GM21526 (cell line): ENCODE data around the gene SLC2A13.
"Not testable (repeated sequence)": the region's sequence is repeated elsewhere in the genome, so short reads cannot be mapped to it uniquely, and the experiment has no call there.

Experiments
- ATAC-seq: cut with Tn5 transposase; IDR thresholded peaks from one replicate; pipeline ENCODE4 v1.9.1; 2021; ENCODE audit warnings: moderate library complexity; ENCODE audit not compliant: unreplicated experiment, low FRiP score

The SLC2A13 gene

DNA sequence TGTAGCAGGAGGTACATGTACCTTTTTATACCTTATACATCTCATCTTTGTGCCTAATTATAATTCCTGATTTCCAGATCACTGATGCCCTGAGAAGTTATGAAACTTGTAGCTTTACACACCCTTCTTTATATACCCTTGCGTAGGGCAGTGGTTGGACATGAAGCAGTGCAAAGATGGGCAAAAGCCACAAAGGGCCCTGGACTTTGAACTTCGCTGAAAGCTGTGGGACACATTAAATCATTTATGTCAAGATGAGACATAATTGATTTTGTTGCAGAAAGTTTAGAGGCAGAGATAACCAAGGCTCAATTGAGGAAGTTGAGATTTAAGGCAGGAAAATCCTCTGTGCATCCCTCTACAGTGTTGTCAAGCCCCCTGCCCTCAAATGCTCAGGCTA is 170.0 kb downstream of the SLC2A13 start:
- no peak for ATAC-seq

DNA sequence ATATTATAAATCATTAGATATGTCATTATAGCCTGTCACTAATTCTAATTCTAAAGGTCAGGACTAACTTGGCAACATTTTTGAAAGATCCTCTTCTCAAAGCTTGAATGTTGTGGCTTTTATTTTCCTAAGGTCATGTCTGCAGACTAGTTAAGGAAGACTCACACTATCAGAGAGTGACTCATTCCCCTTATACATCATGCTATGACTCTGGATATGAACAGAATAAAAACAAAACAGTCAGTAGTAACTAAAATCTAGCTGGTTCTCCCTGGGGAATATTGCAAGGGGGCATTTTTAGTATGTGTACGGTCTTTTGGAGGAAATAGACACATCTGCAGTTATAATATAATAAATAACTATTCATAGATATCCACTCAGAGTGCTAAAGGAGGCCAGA is 170.6 kb downstream of the SLC2A13 start:
- ATAC-seq: no peak

DNA sequence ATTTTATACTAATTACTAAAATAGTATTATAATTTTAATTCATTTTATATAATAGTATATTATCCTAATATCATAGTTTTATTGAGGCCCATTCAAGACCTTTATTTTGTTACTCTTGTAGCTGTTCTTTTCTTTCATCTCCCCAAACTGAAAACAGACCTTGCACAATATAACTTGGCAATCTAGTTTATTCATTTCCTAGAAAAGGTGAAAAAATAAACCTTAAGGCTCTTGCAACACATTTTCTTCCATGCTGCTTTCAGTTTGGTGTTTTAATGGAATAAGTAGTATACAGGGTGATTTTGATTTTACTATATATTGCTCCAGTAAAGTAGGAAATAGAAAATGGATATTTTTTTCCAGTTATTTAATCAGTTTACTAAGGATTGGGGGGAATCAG is 174.0 kb downstream of the SLC2A13 start:
- ATAC-seq: no peak

DNA sequence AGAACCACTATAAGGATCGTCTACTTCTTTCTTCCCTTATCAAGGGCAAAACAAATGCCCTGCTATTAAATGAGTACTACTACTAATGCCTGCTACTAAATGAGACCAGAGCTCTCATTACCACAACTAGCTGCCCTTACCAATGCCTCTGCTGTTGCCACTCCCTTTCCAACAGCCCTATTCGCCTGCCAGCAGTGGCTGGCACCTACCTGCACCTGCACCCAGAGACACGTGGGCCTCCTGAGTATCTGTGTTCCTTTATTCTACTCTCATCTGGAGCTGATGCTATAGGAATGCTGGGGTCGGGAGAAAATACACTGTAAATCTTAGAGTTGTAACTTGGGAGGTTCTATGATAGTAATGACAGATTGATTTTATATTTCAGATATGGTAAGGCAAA is 174.7 kb downstream of the SLC2A13 start:
- ATAC-seq: no peak

DNA sequence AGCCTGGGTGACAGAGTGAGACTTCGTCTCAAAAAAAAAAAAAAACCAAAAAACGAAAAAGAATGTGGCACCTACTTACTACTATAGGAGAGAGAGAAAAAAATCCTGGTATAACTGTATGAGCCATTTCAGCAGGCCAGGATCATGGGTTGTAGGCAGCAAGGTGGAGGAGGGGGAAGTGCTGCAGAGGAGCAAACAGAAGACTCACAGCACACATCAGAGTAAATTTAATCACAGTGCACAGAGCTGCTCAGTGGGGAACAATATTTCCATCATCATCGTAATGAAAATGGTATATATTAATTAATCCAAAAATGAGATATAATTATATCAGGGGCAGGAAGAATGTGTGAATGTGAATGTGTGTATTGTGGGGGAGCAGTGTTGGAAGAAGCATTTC is 175.8 kb downstream of the SLC2A13 start:
- no peak for ATAC-seq

DNA sequence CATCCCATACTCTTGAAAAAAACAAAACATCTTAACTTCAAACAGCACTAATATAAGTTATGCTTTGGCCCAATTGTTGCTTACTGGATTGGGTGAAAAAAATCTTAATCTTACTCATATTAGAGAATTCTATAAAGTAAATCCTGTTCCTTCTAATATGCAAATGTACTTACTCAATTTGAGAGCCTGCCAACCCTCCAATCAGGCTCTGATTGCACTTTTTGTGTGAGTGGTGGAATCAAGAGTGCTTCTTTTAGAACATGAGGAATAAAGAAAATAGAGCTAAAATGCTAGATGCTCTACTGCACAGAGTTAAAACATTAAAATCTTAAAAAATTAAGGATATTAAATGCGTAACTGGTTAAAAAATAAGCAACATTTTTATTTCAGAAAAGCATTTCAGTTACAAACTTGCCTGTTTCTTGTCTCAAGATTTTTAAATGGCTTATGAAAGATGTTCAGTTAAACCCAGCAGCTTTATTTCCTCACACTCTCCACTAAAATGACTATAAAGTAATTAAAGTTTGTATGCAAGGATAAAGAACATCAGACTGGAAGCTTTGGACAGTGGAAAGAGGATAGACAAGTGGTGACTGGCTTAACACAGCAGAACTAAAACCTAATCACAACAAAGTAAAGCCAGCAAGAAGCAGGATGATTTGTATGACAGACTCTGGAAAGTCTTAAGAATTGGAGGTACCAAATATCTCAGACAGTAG is 177.5 kb downstream of the SLC2A13 start:
- no peak for ATAC-seq

DNA sequence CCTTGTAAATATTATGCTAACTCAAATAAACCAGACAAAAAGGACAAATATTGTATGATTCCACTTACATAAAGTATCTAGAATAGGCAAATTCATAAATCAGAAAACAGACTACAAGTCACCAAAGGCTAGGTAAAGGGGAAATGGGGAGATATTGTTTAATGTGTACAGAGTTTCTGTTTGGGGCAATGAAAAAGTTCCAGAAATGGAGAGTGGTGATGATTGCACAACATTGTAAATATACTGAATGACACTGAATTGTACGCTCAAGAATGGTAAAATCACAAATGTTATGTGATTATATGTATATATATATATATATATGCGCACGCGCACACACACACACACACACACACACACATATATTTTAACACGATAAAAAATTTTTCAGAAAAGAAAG is 182.5 kb downstream of the SLC2A13 start:
- no peak for ATAC-seq

DNA sequence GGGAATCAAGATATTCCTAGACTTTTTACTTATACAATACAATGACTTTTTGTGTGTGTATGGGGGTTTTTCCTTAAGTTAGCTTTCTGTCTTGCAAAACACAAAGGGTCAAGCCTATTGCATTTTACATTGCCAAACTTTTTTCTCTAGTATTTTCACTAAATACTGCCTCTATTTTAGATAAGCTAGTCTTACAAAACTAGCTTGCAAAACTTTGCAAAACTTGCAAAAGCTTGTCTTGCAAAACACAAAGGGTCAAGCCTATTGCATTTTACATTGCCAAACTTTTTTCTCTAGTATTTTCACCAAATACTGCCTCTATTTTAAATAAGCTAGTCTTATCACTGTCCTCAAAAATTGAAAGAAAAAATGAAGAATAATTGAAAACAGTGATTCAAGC is 183.3 kb downstream of the SLC2A13 start:
- ATAC-seq: not testable (repeated sequence)

DNA sequence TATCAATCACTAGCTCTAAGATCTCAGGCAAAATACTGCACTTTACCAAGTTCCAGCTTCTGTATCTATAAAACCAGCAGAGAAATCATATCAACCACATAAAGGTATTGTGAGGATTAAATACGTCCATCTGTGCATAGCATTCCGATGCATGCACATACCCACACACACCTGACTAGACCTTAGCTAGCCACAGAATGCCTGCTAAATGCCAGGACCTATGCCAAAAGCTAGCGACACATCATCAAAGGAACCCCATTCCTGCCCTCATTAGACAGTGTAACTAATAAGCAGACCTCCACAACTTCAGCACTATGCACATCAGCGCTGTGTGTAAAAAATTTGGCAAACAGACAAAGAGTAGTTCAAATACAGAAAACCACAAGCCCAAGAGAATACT is 185.2 kb downstream of the SLC2A13 start:
- no peak for ATAC-seq

DNA sequence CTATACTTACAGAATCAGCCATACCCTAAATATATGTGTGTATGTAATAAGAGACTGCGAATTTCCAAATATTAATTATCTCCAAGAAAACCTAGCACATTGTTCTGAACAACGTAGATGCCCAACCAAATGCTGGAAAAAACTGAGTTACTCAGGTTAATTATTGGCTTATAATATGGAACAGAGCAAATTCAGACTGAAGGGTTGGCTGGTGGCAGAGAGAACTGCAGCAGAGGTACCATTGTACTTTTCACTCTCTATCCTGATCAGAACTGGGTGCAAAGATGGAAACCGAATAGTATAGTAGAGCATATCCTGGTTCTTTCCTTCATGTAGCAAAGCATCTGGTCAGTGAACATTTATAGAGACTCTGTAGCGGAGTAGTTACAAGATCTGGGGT is 185.7 kb downstream of the SLC2A13 start:
- ATAC-seq: no peak

DNA sequence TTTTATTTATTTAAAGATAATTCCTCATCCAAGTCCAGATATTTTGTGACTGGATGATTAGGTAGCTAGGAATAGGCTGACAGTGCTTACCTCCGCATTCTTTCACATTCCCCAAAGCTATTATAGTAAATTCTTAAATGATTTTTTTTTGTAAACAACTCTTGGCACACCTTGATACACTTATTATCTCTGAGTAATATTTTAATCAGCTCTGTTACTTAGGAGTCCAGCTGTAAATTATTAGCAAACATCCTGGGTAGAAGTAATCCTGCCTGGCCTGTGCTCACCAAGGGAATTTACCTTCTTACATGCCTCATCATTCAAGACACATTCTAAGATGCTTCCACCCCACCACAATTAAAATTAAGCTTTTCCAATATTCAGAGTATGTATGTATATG is 186.1 kb downstream of the SLC2A13 start:
- no peak for ATAC-seq

DNA sequence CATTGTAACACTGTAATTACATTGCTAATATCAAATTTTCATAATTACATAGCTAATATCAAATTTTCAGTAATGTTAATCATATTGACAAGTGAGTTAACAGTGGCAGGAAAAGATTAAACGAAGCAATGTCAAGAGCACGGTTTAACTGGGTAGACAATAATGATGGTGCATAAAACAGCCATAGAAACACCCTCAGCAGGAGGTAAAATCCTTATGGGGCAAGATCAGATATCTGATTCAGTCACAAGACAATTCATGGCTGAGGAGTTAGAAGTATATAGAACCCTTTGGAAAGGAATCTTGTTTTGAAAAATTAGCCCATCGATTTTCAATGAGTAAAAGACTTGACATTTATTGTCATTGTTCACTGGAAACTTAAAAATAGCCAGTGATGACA is 190.6 kb downstream of the SLC2A13 start:
- ATAC-seq: no peak

DNA sequence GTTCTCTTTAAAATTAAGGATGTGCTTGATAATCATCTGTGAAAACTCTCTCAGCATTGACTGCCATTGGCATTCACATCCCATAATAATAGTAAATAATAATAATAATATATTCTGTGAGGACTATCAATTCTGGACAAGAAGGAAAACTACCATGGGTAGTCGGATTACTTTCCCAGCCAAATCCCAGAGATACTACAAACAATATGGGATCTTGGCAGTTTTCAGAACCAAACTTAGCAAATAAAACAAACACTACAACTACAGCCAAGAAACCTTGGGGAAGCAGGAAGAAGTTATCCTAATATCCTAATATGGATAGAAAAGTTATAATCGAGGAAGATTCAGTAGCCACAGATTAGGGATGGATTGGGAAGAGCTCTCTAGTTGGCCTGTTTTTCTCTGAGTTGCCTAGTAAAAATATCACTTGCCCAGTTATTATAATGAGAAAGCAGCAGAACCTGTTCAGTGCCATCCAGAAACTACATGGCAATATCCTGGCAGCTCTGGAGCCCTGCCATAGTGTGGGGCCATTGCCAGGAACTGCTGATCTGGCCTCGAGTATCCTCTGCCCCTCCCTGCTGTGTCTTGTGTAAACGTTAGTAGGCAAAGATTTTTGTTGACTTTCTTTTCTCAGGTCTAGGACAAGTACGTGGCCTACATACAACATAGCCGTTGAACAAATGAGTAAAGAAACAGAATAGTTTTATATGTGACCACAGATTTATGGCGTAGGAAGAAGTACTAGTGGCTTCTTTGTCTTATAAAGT is 193.5 kb downstream of the SLC2A13 start:
- ATAC-seq: no peak

DNA sequence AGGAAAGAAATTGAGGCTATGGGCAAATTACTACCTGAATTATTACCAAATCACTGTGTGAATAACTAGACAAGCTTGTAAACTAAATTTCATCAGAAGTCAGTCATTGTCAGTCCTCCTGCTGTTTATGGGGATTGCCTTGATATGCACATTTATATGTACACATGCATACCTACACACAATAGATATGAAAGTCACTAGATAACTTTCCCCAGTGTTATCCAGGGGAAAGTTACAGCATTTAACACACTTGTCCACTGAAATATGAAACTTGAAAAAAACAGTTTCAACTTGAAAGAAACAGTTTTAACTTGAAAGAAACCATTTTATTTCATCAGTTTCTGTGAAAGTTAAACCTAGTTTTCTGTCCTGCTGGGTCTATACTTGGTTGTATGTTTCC is 199.6 kb downstream of the SLC2A13 start:
- no peak for ATAC-seq

DNA sequence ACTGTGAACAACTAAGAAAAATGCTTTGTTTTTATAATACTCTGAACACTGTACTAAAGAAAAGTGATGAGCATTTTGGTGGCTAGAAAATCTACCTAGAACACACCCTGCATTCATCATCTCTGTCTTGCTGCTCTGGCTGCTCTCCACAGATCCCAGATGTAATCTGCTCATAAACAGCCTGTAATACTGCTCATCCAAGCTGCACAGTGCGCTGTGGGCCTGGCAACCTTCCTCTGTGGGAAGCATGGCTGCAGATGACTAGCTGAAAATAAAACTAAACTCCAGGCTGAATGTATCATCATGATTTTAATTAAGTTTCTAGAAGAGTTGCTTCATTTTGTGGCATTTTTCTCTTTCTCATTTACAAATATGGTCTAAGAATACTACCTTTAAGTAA is 200.7 kb downstream of the SLC2A13 start:
- no peak for ATAC-seq

DNA sequence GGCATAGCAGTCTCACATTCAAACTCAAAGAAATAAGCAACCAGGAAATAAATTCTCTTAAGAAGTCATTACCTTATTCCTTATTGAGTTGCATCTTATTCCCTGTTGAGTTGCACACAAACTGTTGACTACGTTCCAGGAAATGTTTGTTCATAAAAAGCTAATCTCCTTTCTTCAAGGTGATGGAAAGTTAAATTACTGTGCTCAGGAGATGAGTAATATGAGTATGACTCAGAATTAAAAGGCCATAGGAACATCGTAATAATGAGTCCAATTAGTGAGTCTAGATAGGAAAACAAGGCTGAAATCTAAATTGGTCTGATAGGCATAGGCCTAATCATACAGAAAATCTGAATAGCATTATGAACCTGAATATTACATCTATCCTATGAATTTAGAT is 203.1 kb downstream of the SLC2A13 start:
- no peak for ATAC-seq

DNA sequence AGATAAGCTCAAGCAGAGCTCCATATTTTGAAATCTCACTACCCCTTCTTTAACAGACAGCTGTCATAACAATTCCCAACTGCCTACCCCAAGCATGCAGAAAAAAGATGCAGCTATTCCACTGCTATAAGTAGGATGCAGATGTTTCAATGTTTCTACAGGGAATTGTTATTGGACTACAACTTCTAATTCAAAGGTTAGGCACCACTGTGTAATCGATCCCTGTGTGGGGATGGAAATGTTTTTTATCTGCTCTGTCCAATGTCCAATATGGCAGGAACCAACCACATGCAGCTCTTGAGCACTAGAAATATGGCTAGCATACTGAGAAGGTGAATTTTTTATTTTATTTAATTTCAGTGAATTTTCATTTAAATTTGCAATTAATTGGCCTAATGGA is 208.6 kb downstream of the SLC2A13 start:
- ATAC-seq: no peak

DNA sequence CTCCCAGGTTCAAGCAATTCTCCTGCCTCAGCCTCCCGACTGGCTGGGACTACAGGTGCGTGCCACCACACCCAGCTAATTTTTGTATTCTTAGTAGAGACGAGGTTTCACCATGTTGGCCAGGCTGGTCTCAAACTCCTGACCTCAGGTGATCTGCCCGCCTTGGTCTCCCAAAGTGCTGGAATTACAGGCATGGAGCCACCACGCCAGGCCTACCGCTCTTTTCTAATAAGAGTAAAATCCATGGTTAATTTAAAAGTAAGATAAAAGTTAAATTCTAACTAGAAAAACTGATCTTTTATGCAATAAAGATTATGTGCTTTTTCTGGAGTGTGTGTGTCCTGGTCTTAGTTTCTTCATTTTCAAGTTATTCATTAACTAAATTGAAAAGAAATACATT is 212.5 kb downstream of the SLC2A13 start:
- not testable (repeated sequence) for ATAC-seq

DNA sequence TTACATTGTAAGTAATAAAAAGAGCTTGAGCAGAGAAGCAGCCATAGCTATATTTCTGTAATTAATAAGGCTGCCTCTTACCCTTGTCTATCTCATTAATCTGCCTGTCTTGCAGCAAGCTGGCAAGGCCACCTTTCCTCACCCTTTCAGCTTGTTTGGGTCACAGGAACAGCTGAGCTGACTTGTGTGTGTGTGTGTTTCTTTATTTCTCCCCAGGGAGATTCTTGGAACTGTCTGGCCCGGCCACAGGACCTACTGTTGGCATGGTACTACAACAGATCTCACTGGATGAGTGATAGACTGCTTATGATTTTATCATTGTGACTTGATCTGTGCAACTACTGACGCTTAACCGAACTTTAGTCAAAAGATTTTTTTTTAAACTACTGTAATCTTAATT is 213.7 kb downstream of the SLC2A13 start:
- no peak for ATAC-seq

DNA sequence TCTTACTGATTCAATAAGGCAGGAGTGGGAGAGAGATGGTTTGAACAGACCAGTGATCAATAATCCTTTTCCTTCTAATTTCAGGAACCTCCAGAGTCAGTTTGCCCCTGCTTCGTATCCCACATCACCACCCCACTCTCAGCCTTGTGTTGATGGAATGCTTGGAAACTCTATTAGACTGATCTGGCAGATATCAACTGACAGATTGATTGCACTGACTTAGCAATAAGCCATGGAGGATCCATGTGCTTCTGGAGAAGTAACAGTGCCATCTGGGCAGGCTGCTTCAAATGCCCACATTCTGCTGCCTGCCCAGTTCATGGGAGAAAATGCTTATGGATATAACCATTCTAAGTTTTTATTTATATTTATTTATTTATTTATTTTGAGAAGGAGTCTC is 218.0 kb downstream of the SLC2A13 start:
- ATAC-seq: no peak

DNA sequence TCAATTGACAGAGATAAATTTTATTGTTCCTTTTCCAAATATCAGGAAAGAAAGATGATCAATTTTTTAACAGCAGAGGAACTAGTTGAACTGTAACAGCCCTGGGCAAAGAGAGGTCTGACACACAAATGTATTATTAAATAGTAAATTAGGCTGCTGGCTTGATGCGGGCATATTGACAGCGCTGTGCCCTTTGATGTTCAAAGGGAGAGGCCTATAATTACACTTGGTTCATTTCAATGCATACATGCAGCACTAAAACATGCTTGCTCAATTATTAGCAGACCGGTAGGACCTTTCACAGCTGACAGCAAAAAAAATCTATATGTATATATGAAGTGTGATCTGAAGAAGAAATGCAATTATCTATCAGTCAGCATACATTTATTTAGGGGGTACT is 219.8 kb downstream of the SLC2A13 start:
- ATAC-seq: no peak

DNA sequence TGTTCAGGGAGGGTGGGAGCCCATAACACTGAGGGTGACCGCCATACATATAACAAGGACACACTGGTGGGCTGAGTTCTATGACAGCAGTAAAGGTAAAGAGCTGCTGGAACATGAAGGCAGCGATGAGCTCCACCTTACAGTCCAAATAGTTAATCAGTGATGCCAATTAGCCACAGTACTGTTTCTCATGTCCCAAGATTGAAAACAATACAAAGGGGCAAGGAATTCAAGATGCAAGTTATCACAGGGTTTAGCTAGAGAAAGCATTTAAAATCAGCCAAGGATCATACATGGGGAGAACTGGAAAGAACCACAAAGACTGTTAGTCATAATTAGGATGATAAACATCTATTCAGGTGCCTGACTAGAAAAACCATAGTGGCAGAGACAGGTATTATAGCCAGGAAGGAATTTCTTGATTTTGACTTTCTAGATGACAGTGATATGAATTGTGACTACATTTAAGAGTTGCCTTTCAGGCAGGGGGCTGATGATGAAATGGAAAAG is 221.2 kb downstream of the SLC2A13 start:
- ATAC-seq: no peak
